Epithelial cell of esophagus (primary cell): Measurements from ENCODE around the gene SETBP1.

Source experiments
- DNase-seq: peaks from one replicate; pipeline ENCODE4 v3.0.0; 2010; ENCODE audit warnings: low read depth
- H3K4me3 ChIP-seq: 2 replicates; pipeline ENCODE4 v1.5.1; 2011; ENCODE audit warnings: mild to moderate bottlenecking, low read length, control low read depth
- CTCF ChIP-seq: IDR thresholded peaks from 2 replicates; pipeline ENCODE4 v1.5.1; 2011; ENCODE audit warnings: low read depth, mild to moderate bottlenecking, low read length, control low read depth, inconsistent platforms; ENCODE audit not compliant: insufficient read depth; ENCODE audit errors: missing control alignments

SETBP1 gene

DNA sequence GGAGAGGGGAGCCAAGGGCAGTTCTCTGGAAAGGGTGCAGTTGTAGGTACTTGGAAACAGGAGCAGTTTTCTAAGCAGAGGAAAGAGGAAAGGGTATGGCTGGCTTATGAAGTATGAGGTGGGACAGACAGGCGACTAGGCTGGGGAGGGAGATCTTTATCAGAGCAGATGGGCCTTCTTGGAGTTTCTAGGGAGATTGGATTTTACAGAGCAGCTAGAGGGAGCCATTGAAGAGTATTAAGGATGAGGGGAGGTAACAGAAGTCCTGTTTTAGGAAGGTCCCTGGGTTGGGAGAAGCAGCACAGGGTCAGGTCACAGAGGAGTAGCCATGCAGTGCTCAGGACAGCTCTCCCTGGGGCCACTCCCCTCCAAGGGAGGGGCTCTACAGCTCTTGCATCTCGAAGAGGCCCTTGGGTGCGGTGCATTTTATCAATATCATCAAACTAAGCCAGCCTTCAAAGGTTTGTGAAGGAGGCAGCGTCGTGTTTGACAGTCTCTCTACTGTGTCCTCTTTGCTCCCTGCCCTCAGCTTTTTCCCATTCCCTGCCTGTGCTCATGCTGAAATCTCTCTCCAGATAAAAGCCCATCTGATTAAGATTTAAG lies 154.3 kb downstream of the SETBP1 start:
- no peak for TF ChIP-seq CTCF
- H3K4me3 ChIP-seq: no peak overlapping the region
- DNase-seq: no peak

DNA sequence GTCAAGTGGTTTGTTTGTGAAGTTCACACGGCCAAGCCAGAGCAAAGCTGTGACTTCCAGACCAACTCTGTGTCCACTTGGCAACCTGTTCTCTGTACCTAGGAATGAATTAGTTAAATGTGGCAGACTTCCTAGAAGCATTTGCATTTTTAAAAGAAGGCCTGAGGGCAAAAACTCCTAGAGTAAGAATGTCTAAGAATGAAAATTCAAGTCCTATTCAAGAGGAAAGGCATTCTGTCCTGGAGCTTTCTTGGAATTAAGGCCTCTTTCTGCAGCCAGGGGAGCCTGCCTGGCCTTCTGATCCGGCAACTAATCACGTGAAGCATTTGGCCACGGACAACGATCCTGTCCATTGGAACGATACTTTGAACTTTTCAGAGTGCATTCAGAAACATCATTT lies 155.0 kb downstream of the SETBP1 start:
- DNase-seq: no peak
- H3K4me3 ChIP-seq: no peak overlapping the region
- no peak for TF ChIP-seq CTCF

DNA sequence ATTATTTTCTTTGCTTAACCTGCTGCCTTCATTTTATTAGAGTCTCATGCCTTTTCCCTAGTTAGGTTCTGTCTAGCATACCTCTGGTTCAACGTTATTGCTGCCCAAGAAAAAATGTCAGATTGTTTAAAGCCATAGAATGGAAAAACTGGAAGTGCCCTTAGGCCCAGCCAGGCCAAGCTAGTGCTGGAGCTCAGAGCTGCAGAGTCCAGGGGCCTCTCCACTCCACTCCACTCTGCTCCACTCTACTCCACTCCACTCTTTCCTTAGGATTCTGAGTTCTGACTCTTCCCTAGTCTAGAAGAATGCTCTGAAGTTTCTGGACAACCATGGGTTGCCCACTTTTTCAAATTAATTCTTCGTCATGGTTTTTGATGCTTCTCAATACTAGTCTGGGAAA lies 155.6 kb downstream of the SETBP1 start:
- no peak overlapping the region for H3K4me3 ChIP-seq
- TF ChIP-seq CTCF: no peak
- DNase-seq: no peak

- no peak for TF ChIP-seq CTCF
- no peak for DNase-seq
- no peak overlapping the region for H3K4me3 ChIP-seq
Measured at GRCh38 chr18:44837482-44838180, 156.9 kb downstream of the SETBP1 start.

DNA sequence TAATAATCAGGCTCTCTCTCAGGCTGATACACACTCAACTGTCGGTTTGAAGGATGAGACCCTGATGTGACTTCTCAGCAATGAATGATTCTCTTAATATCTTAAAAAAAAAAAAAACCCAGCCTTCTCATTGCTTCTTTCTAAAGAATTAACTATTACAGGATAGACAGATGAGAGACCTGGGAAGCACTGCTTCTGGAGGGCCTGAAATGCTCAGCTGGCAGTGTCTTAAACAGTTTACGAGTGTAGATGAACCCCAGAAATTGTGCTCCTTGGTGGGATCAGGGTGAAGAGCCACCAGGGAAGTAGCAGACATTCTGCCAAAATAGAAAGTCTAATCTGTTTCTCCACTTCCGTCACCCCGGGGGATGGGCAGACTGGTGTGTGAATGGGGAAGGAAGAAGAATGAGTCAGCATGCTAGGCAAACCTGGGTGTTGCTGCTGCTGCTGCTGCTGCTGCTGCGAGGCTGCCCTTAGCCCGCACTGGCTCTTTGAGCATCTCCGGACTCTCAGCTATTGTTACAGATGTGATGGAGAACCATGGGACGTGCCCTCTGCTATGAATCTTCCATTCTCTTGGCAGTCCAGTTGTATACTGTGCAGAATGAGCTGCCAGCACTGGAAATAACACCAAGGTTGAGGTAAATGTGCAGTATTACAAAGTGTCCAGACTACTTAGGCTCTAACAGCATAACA lies 158.4 kb downstream of the SETBP1 start:
- peak; percentile 82 for DNase-seq
- no peak for TF ChIP-seq CTCF
- no peak overlapping the region for H3K4me3 ChIP-seq

GRCh38 chr18:44840058-44840790 lies 159.5 kb downstream of the SETBP1 start:
- DNase-seq: peak; percentile 58
- no peak for TF ChIP-seq CTCF
- no peak overlapping the region for H3K4me3 ChIP-seq
